AG10803 (cell line): ENCODE data around the gene VPS9D1.
"Not testable (repeated sequence)": the region's sequence is repeated elsewhere in the genome, so short reads cannot be mapped to it uniquely, and the experiment has no call there.

Experiments
- DNase-seq: peaks from one replicate; pipeline ENCODE4 v3.0.0; 2010; ENCODE audit warnings: low read depth
- H3K4me3 ChIP-seq: 2 replicates; pipeline ENCODE4 v1.5.1; 2011; ENCODE audit warnings: mild to moderate bottlenecking, low read length, control low read depth
- TF ChIP-seq, protein P1 (sequence below): conservative IDR thresholded peaks from 2 replicates; pipeline ENCODE4 v1.5.1; 2011; ENCODE audit warnings: mild to moderate bottlenecking, low read length, control low read depth, inconsistent platforms

VPS9D1 gene

DNA sequence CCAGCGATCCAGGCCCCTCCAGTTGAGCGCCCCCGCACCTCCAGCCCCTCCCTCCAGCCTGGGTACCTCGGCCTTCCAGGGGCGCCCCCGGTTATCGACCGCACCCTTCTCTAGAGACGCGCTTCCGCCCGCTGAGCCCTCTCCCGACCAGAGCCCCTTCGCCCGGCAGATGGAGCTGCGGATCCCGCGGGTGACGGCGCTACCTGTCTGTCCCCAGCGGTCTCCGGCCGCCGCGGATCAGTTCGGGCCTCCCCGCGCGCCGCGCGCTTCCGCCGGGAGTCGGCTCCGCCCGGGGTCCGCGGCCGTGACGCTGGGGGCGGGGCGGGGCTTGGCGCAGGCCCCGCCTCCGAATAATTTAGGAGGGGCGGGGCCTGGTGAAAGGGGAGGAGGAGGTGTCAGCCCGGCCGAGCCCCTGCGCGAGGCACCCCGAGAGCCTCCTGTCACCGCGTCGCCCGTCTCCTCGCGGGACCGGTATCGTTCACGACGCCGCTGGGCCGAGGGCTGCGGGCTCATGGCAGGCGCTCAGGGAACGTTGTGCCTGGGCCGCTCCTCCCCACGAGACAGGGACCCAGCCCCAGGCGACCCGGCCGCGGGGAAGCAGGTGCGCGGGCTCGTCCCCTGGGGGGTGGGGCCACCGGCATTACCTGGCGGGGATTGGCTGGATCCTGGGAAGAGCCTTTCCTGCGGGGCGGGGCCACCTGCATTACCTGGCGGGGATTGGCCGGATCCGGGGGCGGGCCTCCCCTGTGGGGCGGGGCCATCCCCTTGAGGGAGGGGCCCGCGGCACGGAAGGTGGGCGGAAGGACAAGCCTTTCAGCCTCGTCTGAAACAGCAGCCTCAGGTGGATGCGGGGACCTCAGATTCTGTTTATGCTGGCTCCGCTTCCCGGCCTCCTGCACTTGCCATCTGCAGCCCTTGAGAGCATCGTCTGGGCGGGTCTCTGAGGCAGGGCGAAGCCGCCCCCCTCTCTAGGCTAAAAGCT, 19.0 kb downstream of the VPS9D1 start, which contains the start of gene SPATA2L:
Gene SPATA2L, minus strand, starts transcription at position 281 of the 982 bp plus-strand sequence. CDS start 473 bp downstream, outside the sequence.
- TF ChIP-seq, protein P1, sequence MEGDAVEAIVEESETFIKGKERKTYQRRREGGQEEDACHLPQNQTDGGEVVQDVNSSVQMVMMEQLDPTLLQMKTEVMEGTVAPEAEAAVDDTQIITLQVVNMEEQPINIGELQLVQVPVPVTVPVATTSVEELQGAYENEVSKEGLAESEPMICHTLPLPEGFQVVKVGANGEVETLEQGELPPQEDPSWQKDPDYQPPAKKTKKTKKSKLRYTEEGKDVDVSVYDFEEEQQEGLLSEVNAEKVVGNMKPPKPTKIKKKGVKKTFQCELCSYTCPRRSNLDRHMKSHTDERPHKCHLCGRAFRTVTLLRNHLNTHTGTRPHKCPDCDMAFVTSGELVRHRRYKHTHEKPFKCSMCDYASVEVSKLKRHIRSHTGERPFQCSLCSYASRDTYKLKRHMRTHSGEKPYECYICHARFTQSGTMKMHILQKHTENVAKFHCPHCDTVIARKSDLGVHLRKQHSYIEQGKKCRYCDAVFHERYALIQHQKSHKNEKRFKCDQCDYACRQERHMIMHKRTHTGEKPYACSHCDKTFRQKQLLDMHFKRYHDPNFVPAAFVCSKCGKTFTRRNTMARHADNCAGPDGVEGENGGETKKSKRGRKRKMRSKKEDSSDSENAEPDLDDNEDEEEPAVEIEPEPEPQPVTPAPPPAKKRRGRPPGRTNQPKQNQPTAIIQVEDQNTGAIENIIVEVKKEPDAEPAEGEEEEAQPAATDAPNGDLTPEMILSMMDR, result no peak
- H3K4me3 ChIP-seq, result peak within 1 kb of the TSS; percentile 77
- peak; percentile 61 for DNase-seq

DNA sequence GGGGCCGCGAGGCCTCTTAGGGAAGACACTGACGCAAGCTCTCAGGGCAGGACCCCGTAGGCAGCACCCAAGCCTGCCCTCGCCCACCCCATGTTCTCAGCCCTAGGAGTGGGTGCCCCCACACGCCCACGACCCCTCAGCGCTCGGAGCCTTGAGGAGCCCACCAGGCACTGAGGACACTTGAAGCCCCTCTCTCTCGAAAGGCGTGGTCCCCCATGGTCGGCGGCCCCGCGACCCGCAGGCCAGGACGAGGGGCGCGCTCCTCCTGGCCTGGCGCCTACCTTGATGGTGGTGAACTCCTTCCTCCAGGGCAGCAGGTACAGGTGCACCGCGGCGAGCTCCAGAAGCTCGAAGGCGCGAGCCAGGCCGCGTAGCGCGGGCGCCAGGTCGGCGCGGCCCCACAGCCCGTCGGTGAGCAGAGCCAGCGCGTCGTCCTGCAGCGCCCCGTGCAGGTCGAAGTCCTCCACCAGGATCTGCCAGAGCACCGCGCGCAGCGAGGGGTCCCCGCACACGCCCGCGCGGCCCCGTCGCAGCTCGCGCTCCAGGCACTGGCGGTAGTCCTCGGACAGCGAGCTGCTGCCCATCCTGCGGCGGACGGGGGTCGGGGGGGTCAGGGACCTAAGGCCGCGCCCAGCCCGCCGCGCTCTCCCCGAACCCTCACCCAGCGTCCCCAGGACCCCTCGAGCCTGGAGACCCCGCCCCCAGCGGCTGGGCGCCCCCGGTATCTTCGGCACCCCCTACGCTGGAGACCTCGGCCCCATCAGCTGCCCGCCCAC, 19.9 kb downstream of the VPS9D1 start:
- TF ChIP-seq, protein P1, result 0 out of 2 replicates have a peak, but pooled peaks have one; percentile 4
- no peak for DNase-seq

DNA sequence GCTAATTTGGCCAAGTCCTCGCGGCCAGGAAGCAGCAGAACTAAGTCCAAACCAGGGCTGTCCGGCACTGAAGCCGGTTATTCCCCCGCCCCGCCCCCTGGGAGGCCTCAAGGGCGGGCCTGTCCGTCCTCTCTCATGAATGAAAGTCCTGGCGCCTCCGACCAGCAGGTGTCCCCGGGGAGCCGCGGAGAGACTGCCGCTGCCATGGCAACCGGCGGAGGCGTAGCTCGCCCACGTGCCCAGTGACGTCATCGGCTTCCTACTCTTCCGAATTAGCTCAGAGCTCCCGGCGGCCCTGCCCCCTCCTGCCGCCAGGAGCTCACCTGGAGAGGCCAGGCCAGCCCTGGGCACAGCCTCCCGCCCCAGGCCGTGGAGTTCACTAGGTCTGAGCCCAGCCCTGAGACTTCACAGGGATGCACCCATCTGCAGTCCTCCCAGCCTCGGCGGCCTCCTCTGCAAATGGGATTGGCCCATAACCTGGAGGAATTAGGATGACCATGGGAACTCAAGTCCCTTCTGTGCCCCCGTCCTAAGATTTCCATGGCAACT, 20.5 kb downstream of the VPS9D1 start:
- H3K4me3 ChIP-seq, result peak overlapping the region; percentile 77
- TF ChIP-seq, protein P1, result peak; percentile 45
- DNase-seq, result peak; percentile 95

More for the DNA sequence above, 19.9 kb downstream of the VPS9D1 start:
- peak overlapping the region; percentile 77 for H3K4me3 ChIP-seq

DNA sequence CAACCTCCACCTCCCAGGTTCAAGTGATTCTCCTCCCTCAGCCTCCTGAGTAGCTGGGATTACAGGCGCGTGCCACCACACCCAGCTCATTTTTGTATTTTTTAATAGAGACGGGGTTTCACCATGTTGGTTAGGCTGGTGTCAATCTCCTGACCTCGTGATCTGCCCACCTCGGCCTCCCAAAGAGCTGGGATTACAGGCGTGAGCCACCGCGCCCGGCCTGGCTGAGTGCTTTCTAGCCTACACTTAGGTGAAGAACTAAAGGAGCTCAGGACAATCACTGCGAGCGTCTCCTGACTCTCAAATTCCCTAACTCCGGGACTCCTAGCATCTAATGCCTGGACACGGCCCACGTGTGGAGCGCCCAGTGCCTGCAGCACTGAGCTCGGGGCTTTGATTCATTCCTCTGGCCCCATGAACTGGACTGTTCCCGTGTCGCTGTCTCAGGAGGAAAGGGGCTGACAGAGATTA, 21.0 kb downstream of the VPS9D1 start:
- H3K4me3 ChIP-seq, result not testable (repeated sequence)

DNA sequence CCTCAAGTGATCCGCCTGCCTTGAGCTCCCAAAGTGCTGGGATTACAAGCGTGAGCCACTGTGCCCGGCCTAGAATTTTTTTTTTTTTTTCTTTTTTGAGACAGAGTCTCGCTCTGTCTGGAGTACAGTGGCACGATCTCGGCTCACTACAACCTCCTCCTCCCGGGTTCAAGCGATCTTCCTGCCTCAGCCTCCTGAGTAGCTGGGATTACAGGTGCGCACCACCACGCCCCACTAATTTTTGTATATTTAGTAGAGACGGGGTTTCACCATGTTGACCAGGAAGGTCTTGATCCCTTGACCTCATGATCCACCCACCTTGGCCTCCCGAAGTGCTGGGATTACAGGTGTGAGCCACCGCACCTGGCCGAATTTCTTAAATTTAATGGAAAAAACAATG, 22.0 kb downstream of the VPS9D1 start:
- DNase-seq, H3K4me3 ChIP-seq: not testable (repeated sequence)

More for the DNA sequence above, 21.0 kb downstream of the VPS9D1 start:
- DNase-seq, result not testable (repeated sequence)

DNA sequence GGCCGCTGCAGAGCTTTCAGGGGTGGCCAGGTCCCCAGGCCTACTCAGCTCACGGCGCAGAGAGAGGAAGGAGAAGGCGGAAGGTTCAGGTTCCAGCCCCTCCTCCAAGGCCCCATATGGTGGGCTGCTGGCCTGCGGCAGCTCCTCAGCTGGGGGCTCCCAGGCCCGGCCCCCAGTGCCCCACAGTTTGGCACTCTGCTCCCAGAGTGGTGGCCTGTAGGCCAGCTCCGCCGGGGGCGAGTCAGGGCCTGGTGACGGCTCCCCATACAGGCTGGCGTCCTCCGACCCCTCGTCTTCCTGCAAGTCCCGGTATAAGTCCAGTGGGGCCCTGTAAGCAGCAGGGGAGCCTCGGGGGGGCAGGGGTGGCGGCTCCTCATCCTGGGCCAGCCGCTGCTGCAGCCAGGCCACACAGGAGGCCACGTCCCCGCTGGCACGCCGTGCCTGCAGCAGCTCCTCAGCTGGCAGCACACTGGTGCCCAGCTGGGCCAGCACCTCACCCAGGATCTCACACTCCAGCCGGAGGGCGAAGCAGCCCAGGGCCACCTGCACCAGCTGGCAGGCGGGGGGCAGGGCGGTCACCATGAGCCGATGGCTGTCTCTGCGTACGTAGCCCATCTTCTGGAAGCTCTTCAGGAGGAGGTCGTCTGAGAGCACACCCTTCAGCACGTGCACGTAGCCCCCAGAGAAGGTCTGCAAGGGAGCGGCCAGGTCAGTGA, 22.9 kb downstream of the VPS9D1 start:
- DNase-seq, result no peak
- H3K4me3 ChIP-seq, result no peak overlapping the region
- TF ChIP-seq, protein P1, result no peak

DNA sequence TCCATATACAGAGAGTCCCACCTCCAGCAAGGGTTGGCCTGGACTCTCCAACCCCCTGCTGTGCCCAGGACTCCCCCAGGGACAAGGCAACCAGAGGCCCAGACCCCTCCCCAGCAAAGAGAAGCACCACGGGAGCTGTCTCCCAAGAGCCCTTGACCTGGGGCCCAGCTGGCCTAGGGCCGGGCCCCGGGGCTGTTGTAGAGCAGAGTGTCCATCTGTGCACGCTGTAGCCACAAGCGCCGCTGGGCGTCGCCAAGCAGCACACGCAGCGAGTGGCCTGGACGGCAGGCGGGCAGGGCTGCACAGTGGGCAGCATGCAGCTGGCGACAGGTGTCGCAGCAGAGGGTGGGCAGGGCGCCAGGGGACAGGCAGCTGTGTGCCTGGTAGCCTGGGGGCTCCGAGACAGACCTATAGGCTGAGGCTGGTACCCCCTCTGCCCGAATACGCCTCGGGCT, 23.5 kb downstream of the VPS9D1 start:
- TF ChIP-seq, protein P1, result no peak
- no peak for DNase-seq
- no peak overlapping the region for H3K4me3 ChIP-seq
